Epithelial cell of esophagus (primary cell): ENCODE data around the gene GPR18.
A peak's percentile ranks its signal among the peaks of the same experiment; 100 is the strongest.

Experiments
- DNase-seq: peaks from one replicate; pipeline ENCODE4 v3.0.0; 2010; ENCODE audit warnings: low read depth
- H3K4me3 ChIP-seq: 2 replicates; pipeline ENCODE4 v1.5.1; 2011; ENCODE audit warnings: mild to moderate bottlenecking, low read length, control low read depth
- TF ChIP-seq, protein P1 (sequence below): IDR thresholded peaks from 2 replicates; pipeline ENCODE4 v1.5.1; 2011; ENCODE audit warnings: low read depth, mild to moderate bottlenecking, low read length, control low read depth, inconsistent platforms; ENCODE audit not compliant: insufficient read depth; ENCODE audit errors: missing control alignments

The GPR18 gene, protein sequence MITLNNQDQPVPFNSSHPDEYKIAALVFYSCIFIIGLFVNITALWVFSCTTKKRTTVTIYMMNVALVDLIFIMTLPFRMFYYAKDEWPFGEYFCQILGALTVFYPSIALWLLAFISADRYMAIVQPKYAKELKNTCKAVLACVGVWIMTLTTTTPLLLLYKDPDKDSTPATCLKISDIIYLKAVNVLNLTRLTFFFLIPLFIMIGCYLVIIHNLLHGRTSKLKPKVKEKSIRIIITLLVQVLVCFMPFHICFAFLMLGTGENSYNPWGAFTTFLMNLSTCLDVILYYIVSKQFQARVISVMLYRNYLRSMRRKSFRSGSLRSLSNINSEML

DNA sequence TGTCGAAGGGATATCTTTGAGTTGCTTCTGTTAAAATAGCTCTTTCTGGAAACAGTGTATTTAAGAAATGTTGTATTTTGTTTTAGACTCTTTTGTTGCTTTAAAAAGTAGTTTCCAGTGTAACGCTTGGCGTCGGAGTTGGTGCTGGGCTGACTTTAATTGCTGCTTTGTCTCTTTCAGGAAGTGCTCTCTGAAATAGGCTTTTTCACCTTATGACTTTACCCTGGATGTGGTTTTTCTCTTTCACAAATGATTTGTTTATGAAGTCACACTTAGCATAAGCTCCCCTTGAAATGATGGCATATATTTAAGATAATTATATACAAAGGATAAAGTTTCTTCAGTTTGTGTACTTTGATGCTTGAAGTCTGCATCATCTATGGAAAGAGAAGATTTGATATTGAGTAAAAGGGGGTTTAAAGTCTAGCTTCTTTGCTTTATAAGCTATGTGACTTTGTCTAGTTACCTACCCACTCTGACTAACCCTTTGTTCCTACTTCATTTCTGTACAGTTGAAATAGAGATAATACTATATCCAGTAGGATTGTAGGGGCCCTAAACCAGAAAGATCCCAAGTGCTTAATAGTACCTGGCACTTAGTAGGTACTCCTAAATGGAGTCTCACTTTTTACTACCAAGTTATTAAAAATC is at the start of gene GPR18:
Gene GPR18, minus strand, starts transcription at position 170 of the 651 bp plus-strand sequence. CDS start 2,507 bp downstream, outside the sequence.
- DNase-seq = no peak
- H3K4me3 ChIP-seq = no peak within 1 kb of the TSS
- TF ChIP-seq, protein P1, sequence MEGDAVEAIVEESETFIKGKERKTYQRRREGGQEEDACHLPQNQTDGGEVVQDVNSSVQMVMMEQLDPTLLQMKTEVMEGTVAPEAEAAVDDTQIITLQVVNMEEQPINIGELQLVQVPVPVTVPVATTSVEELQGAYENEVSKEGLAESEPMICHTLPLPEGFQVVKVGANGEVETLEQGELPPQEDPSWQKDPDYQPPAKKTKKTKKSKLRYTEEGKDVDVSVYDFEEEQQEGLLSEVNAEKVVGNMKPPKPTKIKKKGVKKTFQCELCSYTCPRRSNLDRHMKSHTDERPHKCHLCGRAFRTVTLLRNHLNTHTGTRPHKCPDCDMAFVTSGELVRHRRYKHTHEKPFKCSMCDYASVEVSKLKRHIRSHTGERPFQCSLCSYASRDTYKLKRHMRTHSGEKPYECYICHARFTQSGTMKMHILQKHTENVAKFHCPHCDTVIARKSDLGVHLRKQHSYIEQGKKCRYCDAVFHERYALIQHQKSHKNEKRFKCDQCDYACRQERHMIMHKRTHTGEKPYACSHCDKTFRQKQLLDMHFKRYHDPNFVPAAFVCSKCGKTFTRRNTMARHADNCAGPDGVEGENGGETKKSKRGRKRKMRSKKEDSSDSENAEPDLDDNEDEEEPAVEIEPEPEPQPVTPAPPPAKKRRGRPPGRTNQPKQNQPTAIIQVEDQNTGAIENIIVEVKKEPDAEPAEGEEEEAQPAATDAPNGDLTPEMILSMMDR = no peak

DNA sequence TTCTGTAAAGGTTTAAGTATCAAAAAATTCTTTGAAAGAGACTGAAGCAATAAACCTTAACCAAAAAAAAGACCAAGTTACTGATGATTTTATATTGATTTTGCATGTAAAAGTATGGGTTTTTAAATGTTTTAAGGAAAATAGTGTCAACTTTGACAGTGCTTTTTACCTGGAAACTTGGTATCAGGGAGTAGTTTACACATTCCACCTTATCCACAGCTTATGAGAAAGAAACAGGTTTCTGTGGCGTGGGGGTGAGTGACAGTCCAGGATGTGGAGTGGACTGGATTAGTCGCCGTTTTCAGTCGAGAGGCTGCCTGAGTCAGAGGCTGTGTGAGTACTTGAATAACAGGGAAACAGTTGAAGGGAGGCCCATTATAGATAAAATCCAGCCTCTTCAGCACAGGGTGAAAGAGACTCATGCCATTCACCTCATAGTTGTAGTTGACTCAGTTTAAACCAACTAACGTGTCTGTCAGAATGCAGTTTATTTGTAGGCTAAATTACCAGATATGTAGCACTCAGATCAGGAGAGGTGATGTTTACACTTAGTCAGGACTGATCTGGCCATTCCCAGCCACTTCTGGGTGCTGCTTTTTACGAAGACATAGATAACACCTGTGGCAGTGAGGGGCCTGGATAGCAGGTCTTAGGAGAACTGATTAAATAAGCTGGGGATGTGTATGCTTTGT is 49.6 kb upstream of the GPR18 start:
- DNase-seq = peak; percentile 91
- no peak overlapping the region for H3K4me3 ChIP-seq
- TF ChIP-seq, protein P1 = no peak

DNA sequence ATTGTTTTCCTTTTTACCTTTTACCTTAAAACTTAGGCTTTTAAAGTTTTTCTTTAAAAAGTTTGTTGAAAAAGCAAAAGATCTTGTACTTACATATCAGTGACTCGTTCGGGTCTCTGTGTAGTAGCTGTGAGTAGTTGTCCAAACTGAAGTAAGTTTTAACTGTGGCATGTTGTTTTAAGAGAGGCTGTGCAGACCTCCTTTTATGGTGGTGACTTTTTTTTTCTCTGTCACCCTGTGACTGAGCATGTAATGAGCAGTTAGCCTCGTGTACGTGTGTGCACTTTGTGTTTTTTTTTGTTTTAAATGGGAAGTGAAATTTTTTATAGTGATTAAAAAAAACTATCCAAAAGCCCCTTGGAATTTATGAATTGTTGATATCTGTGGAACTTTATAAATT is 49.1 kb upstream of the GPR18 start, which contains the start of gene GPR183:
Gene GPR183, minus strand, starts transcription at position 153 of the 400 bp plus-strand sequence. CDS start 11,254 bp downstream, outside the sequence.
- no peak within 1 kb of the TSS for H3K4me3 ChIP-seq
- DNase-seq = peak; percentile 27
- TF ChIP-seq, protein P1 = no peak

DNA sequence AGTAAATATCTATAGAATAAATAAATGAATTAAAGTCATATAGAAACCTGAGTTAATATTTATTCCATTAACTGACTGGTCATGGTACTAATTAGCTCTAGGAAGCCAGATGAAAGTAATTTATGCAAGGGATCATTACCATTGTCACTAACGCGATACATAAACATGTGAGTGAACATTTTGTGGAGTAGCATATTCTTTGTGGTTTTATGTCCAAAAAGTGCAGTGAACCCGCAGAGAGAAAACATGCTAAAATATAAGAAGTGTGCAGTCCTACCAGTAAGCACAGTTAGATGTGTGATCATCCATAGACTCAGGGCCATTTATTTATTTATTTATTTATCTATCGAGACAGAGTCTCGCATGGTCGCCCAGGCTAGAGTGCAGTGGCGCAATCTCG is 47.4 kb upstream of the GPR18 start:
- TF ChIP-seq, protein P1 = no peak
- H3K4me3 ChIP-seq = no peak overlapping the region
- DNase-seq = no peak

DNA sequence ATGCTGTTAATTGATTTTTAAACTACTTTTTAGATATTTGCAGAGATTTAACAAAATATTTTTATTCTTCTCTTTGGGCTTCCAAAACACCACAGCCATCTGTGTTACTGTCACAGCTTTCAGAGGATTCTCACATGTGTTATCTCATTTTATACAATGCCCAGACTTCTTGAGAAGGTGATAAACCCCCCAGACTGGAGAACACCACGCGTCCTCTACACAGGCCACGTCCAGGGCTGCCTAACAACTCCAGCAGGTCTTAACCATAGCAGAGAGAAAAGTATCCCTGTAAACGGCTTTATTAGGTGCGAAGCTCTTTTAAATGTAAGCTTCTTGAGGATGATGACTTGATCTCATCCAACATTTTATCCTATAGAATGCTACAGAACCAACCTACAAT is 47.0 kb upstream of the GPR18 start:
- DNase-seq = no peak
- no peak overlapping the region for H3K4me3 ChIP-seq
- TF ChIP-seq, protein P1 = no peak

DNA sequence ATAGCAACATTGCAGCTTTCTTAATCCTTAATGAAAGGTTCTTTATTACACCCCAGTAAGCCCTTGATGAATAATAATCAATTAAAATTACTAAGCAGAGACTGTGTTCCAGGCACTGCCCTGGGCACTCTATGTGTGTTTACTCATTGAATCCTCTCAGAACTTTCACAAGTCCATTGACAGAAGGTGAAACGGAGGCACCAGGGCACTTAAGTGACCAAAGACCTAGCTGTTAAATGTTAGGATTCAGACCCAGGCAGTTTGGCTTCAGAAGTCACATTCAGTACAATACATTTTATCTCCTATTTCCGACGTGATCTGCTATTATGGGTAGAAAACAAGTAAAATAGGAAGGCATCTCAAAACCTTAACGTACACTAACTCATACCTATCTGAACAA is 46.4 kb upstream of the GPR18 start:
- no peak overlapping the region for H3K4me3 ChIP-seq
- DNase-seq = no peak
- TF ChIP-seq, protein P1 = no peak
